ENCODE measurements around the gene RPL10A. TPM values are rescaled to one million over a fixed set of nuclear protein-coding genes. Genes with fewer than 3 reads are reported as not detected.

Gene RPL10A
- total and polyA plus RNA-seq, 2 of the 13 experiments (the other 11 are each of a cell fraction or from before 2014, with no cell fraction given) = 1,854 to 2,726 TPM

GRCh38 chr6:35497571-35498421 is 29.6 kb downstream of the RPL10A start (continued):
- TF ChIP-seq, protein P1, sequence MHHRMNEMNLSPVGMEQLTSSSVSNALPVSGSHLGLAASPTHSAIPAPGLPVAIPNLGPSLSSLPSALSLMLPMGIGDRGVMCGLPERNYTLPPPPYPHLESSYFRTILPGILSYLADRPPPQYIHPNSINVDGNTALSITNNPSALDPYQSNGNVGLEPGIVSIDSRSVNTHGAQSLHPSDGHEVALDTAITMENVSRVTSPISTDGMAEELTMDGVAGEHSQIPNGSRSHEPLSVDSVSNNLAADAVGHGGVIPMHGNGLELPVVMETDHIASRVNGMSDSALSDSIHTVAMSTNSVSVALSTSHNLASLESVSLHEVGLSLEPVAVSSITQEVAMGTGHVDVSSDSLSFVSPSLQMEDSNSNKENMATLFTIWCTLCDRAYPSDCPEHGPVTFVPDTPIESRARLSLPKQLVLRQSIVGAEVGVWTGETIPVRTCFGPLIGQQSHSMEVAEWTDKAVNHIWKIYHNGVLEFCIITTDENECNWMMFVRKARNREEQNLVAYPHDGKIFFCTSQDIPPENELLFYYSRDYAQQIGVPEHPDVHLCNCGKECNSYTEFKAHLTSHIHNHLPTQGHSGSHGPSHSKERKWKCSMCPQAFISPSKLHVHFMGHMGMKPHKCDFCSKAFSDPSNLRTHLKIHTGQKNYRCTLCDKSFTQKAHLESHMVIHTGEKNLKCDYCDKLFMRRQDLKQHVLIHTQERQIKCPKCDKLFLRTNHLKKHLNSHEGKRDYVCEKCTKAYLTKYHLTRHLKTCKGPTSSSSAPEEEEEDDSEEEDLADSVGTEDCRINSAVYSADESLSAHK (CRISPR knock-in tag; IDR thresholded peaks at IDR 0.05; ENCODE audit: borderline replicate concordance) = no peak
- TF ChIP-seq MYPOP (CRISPR knock-in tag; IDR thresholded peaks at IDR 0.05) = peak; percentile 46; the same call in 1 of the 2 replicates
- TF ChIP-seq TFE3 (CRISPR knock-in tag; IDR thresholded peaks at IDR 0.05) = peak; percentile 78
- TF ChIP-seq, protein P2, sequence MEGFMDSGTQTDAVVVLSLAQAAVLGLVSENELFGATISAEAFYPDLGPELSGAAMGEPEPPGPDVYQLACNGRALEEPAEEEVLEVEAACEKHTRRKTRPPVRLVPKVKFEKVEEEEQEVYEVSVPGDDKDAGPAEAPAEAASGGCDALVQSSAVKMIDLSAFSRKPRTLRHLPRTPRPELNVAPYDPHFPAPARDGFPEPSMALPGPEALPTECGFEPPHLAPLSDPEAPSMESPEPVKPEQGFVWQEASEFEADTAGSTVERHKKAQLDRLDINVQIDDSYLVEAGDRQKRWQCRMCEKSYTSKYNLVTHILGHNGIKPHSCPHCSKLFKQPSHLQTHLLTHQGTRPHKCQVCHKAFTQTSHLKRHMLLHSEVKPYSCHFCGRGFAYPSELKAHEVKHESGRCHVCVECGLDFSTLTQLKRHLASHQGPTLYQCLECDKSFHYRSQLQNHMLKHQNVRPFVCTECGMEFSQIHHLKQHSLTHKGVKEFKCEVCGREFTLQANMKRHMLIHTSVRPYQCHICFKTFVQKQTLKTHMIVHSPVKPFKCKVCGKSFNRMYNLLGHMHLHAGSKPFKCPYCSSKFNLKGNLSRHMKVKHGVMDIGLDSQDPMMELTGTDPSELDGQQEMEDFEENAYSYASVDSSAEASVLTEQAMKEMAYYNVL (CRISPR knock-in tag; IDR thresholded peaks at IDR 0.05; ENCODE audit: borderline replicate concordance) = no peak; the same call in 1 of the 2 replicates
- no peak for TF ChIP-seq SMC3 (IDR thresholded peaks at IDR 0.05; ENCODE audit: low read length)
- peak; percentile 57; the same call in 1 of the 2 replicates for TF ChIP-seq KDM3A (CRISPR knock-in tag; IDR thresholded peaks at IDR 0.05; ENCODE audit: low read depth)
- TF ChIP-seq, protein P3, sequence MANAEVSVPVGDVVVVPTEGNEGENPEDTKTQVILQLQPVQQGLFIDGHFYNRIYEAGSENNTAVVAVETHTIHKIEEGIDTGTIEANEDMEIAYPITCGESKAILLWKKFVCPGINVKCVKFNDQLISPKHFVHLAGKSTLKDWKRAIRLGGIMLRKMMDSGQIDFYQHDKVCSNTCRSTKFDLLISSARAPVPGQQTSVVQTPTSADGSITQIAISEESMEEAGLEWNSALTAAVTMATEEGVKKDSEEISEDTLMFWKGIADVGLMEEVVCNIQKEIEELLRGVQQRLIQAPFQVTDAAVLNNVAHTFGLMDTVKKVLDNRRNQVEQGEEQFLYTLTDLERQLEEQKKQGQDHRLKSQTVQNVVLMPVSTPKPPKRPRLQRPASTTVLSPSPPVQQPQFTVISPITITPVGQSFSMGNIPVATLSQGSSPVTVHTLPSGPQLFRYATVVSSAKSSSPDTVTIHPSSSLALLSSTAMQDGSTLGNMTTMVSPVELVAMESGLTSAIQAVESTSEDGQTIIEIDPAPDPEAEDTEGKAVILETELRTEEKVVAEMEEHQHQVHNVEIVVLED (CRISPR knock-in tag; IDR thresholded peaks at IDR 0.05; ENCODE audit: borderline replicate concordance) = peak; percentile 35; the same call in 1 of the 2 replicates
- peak; percentile 73 for TF ChIP-seq SPEN (CRISPR knock-in tag; IDR thresholded peaks at IDR 0.05; ENCODE audit: low read depth)
- peak; percentile 73; the same call in 1 of the 2 replicates for TF ChIP-seq NAIF1 (CRISPR knock-in tag; IDR thresholded peaks at IDR 0.05; ENCODE audit: borderline replicate concordance)
- peak; percentile 87 for TF ChIP-seq ZNF567 (CRISPR knock-in tag; IDR thresholded peaks at IDR 0.05; ENCODE audit: borderline replicate concordance)
- no peak; the same call in 1 of the 2 replicates for TF ChIP-seq ZNF616 (CRISPR knock-in tag; IDR thresholded peaks at IDR 0.05; ENCODE audit: low read depth)
- TF ChIP-seq, protein P4, sequence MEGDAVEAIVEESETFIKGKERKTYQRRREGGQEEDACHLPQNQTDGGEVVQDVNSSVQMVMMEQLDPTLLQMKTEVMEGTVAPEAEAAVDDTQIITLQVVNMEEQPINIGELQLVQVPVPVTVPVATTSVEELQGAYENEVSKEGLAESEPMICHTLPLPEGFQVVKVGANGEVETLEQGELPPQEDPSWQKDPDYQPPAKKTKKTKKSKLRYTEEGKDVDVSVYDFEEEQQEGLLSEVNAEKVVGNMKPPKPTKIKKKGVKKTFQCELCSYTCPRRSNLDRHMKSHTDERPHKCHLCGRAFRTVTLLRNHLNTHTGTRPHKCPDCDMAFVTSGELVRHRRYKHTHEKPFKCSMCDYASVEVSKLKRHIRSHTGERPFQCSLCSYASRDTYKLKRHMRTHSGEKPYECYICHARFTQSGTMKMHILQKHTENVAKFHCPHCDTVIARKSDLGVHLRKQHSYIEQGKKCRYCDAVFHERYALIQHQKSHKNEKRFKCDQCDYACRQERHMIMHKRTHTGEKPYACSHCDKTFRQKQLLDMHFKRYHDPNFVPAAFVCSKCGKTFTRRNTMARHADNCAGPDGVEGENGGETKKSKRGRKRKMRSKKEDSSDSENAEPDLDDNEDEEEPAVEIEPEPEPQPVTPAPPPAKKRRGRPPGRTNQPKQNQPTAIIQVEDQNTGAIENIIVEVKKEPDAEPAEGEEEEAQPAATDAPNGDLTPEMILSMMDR (CRISPR knock-in tag; IDR thresholded peaks at IDR 0.05) = peak; percentile 23; the same call in 1 of the 2 replicates
- TF ChIP-seq, protein P5, sequence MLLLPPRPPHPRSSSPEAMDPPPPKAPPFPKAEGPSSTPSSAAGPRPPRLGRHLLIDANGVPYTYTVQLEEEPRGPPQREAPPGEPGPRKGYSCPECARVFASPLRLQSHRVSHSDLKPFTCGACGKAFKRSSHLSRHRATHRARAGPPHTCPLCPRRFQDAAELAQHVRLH (CRISPR knock-in tag; IDR thresholded peaks at IDR 0.05; ENCODE audit: borderline replicate concordance, low read depth) = peak; percentile 91; the same call in 1 of the 2 replicates
- TF ChIP-seq NR2F1 (CRISPR knock-in tag; IDR thresholded peaks at IDR 0.05) = no peak
